Measurements from ENCODE around the gene COL5A1.
"Not testable (repeated sequence)": the region's sequence is repeated elsewhere in the genome, so short reads cannot be mapped to it uniquely, and the experiment has no call there.

Gene COL5A1

DNA sequence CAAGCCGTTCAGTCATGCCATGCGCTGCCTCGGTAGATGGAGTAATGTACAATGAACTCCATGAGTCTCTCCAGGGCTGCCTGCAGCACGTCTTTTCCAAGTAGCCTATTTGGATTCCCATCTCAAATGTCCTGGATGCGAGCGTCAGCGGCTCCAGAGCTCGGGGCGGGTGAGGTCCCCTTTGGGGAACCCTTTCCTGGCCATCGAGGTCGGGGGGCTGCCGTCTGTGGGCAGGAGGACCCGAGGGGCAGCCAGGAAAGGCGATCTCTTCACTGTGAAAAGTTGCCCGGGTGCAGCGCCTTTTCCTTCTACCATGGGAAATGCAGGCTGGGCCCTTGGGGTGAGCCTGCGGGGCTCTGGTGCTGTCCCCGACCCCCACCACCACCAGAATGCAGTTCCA lies 202.1 kb downstream of the COL5A1 start:
- no peak for DNase-seq

DNA sequence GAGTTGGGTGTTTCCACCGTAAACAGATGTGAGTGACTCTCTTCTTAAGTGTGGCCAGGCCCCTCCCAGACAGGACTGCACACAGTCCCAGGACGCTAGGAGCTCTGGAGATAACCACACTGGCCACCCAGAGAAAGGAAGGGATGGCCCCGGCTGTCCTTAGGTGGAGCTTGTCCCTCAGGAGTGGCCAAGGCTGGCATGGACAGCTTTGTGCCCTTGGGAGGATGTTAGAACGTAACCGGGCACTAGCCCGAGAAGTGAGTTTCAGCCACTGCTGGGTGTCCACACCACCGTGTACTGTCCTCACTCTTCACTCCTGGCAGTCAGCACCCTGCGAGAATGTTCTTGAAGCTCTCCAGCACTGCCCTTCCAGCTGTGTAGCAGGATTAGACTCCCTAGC lies 203.2 kb downstream of the COL5A1 start:
- DNase-seq: no peak

DNA sequence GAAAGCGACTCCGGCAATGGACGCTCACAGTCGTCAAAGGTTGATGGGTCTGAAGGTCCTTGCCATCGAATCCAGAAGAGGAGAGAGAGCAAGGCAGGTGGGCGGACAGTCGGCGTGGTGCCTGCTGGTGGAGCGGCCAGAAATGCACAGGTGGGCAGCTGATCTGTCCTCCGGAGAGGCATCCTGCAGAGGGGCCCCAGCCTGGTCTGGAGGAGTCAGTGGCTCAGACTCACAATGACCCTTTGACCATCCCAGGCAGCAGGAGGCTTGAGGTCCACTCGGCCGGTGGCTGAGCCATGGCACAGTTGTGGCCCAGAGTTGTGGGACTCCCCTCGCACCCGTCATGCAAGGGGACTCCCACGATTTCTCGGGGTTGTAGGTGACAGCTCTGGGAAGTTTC lies 204.6 kb downstream of the COL5A1 start:
- no peak for DNase-seq

DNA sequence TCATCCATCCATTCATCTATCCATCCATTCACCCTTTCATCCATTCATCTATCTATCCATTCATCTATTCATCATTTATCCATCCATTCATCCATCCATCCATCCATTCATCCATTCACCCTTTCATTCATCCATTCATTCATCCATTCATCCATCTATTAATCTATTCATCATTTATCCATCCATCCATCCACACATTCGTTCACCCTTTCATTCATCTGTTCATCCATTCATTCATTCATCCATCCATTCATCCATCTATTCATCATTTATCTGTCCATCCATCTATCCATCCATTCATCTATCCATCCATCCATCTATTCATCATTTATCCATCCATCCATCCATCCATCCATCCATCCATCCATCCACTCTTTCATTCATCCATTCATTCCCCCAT lies 205.1 kb downstream of the COL5A1 start:
- DNase-seq: no peak

DNA sequence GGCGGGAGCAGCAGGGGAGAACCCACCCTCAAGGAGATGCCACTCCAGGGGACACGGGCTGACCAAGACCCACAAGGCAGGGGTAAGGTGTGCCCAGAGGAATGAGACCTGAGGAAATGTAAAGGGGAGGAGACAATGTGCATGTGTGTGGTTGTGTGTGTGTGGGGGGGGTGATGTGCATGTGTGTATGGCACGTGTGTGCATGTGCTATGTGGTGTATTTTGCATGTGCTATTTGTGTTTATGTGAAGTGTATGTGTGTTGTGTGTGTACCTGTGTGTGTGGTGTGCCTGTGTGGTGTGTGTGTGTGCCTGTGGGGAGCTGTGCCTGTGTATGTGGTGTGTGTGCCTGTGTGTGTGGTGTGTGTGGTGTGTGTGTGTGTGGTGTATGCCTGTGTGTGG lies 205.5 kb downstream of the COL5A1 start:
- no peak for DNase-seq

DNA sequence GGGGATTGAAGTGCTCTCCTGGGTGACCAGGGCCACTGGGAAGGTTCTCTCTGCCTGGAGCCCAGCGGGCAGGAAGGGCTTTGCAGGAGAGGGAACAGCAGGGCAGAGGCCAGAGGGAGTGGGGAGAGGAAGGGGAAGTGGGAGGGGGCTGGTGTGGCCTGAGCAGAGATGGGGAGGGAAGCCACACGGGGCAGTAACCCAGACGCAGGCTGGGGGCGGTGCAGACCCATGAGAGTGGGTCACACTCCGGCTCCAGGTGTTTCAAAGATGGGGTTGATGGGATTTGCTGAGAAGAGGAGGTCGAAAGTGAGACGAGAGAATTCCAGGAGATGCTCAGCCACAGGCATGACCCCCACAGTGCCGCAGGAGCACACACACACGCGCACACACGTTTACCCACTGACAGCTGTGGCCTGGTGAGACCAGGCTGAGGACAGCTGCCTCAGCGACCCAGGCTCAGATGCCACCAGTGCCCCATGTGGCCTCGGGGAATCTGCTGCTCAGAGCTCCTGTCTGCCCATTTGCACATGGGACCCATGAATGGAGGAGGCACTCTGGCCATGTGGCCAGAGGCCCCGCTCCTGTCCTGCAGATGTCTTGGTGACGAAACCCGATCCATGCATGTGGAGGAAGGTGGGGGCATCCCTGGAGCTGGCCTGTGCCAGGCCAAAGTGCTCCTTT lies 206.3 kb downstream of the COL5A1 start:
- no peak for DNase-seq

DNA sequence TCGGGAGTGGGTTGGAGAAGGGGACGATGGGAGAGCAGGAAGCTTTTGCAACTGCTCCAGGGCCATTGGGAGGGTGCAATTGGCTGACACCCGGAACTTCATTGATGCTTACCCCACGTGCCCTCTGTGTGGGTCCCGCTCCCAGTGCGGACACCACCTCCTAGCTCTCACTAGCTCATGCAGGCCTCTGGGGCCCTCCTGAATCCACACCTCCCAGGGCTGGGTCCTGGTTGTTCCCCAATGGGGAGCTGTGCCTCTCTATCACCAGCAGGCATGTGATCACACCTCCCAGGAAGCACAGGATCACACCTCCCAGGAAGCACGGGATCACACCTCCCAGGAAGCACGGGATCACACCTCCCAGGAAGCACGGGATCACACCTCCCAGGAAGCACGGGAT lies 206.9 kb downstream of the COL5A1 start:
- DNase-seq: no peak

DNA sequence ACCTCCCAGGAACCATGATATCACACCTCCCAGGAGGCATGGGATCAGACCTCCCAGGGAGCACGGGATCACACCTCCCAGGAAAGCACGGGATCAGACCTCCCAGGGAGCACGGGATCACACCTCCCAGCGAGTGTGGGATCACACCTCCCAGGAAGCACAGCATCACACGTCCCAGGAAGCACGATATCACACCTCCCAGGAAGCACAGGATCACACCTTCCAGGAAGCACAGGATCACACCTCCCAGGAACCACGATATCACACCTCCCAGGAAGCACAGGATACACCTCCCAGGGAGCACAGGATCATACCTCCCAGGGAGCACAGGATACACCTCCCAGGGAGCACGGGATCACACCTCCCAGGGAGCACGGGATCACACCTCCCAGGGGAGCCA lies 209.0 kb downstream of the COL5A1 start:
- DNase-seq: no peak

DNA sequence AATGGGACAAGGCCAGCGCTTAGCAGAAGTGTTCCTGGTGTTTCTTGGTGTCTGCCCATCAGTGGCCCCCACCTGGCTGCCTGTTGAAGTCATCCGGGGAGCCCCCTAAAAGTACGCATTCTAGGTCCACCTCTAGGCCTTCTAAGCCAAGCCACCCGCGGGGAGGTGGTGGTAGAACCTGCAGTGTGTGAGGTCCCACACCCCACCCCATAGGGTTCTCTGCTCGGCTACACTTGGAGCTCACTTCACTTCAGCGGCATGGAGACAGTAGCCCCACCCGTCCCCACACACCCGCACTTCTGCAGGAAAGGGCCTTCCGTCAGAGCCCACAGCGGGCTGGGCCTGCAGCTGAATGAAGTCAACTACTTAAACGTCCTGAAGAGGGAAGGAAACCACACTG lies 209.4 kb downstream of the COL5A1 start:
- no peak for DNase-seq

DNA sequence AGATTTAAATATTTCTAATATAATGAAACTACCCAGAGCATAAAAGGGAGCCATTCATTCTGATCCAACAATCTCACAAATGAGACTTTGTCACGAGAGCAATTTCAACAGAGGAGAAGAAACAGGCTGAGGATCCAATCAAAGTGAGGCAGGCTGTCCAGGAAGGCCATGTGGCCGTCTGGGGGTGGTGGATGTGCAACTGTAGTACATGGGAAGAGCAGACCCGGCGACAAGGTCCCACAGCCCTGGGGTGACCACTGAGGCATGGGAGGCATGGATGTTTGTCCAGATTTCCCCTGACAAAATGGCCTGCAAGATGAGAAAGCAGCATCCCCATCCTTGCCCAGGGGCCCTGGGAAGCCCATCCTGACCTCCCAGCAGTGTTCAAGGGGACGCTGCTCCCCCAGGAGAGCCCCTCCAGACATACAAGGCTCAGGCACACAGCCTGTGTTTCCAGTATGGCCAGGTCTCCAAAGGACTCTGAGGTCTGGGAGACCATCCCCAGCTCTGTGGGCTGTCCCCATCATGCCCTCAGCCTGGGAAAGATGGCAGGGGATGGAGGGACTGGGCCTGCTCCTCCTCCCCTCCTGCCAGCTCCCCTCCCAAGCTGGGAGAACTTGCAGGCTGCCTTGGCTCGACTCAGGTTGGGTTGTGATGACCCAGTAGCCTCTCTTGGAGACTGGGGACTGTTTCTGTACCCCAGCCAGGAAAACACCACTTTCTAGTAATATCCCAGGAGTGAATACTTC lies 211.5 kb downstream of the COL5A1 start:
- DNase-seq: no peak

DNA sequence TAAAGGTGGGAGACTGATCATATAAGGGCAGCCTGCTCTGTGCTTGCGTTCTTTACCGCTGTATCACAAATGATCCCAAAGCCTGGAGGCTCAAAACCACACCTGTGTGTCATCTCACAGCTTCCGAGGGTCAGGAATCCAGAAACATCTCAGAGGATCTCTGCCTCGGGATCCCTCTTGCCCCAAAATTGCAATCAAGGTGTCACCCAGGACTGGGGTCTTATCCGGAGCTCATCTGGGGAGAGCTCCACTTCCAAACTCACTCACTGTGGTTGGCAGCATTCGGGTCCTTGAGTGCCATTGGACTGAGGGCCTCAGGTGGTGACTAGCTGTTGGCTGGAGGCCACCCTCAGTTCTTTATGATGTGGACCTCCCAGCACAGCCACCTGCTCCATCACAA lies 212.3 kb downstream of the COL5A1 start:
- DNase-seq: no peak

DNA sequence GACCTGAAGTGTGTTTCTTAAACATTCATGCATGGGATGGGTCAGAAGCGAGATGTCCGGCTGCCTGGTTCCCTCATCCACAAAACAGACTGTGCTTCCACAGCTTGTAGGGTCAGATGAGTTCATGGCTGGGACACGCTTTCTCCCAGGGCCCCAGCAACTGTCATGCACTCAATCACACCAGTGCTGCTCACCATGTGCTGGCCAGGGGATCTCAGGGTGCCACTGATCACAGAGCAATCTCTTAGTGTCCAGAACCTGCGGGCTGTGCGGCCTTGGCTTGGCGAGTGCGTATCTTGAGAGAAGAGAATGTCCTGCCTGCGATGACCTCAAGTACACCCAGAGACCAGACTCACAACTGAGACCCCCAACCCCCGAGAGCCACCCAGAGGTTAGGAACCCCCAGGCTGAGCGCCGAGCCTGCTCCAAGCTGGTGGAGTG lies 213.0 kb downstream of the COL5A1 start:
- no peak for DNase-seq

DNA sequence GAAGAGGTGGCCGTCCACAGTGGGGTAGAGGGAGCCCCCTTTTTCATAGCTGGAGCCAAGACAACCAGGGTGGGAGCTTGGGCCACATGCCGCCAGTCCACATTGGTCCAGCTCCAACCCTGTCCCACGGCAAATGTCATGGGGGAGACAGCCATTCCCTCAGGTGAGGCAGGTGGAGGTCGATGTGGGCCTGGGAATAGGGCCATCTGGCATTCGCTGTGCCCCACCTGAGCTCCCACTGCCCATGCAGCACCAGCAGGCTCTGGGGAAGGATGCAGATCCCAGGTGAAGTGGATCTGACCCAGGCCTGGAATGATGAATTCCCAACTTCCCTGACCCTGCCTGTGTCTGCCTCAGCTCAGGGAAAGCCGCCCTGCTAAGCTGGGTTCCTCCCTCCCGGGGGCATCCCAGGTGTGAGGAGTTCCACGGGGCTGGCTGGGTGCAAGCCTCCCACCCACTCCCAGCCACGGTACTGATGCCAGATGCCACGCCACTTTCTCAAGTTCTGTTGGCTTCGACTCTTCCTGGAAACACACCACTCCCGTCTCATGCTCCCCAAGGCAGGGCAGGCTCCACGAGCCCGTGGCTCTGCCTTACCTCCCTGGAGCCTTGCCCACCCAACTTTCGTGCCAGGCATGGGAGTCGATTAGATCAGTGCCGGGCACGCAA lies 213.8 kb downstream of the COL5A1 start:
- no peak for DNase-seq

DNA sequence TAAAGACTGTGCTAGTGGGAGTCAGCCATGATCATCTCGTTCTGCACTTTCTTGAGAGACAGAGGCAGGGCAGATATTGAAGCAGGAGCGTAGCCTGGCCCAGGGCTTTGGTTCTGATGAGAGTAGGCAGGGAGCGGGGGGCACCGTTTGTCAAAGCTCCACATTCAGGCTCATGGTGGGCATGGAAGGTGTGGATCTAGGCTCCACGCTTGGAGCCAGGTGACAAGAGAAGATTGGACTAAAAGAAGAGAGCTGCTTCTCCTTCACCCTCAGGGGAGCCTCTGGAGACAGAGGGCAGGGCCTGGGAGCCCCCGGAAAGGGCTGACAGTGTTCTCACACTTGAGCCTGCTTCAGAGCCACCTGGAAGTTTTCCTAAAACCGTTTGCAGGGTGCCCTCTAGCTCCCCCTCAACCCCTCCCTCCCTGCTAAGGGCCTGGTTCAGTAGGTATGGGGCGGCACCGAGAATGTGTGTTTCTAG lies 214.3 kb downstream of the COL5A1 start:
- DNase-seq: no peak

DNA sequence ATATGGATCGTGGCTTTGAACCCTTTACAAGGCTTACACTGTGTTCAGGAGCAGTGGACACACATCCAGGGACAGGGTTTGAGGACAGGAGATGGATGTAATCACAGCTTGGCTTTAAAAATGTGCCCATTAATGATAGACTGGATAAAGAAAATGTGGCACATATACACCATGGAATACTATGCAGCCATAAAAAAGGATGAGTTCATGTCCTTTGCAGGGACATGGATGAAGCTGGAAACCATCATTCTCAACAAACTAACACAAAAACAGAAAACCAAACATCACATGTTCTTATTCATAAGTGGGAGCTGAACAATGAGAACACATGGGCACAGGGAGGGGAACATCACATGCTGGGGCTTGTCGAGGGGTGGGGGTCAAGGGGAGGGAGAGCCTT lies 215.8 kb downstream of the COL5A1 start:
- DNase-seq: not testable (repeated sequence)

DNA sequence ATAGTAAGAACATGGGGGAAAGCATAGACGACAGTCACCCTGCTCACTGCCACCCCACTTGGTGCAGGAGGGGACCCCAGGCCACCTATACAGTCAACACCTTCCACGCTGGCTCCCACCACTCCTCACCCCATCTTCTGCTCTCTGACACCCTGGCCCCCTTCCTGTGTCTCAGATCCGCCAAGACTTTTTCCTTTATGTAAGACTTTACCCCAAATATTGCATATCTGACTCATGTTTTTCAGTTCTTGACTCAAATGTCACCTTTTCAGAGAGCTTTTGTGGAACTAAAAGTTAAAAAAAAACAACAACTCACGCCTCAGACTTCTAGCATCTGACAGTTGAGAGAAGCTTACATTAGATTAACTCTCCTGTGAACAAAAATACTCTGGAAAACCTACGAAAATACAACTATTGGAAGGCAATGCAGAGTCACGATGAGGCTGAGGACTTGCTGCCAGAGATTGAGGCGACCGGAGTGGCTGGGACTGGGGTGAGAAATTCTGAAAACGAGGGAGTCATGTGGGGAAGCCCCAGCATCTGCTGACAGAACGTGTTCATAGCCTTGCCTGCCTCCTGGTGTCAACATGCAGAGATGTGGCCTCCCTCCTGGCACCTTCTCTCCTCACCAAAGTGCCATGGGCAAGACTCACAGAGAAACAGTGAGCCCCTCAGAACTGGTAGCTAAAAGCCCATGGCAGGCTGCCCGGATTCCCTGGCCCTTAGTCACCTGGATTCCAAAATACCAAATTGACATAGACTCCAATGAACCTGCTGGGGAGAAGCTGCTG lies 216.6 kb downstream of the COL5A1 start:
- DNase-seq: no peak

DNA sequence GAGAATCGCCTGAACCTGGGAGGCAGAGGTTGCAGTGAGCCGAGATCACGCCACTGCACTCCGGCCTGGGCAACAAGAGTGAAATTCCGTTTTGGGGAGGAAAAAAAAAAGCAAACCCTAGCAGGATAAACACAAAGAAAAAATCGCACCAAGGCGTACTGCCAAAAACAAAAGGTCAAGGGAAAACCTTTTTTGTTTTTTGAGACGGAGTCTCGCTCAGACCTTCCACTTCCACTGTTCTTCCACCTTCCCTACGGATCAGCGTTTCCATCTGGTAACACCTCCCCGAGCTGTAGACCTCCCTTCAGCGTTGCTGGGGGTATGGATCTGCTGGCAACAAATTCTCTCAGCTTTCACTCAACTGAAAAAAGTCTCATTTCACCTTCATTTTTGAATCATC lies 218.9 kb downstream of the COL5A1 start:
- DNase-seq: no peak

DNA sequence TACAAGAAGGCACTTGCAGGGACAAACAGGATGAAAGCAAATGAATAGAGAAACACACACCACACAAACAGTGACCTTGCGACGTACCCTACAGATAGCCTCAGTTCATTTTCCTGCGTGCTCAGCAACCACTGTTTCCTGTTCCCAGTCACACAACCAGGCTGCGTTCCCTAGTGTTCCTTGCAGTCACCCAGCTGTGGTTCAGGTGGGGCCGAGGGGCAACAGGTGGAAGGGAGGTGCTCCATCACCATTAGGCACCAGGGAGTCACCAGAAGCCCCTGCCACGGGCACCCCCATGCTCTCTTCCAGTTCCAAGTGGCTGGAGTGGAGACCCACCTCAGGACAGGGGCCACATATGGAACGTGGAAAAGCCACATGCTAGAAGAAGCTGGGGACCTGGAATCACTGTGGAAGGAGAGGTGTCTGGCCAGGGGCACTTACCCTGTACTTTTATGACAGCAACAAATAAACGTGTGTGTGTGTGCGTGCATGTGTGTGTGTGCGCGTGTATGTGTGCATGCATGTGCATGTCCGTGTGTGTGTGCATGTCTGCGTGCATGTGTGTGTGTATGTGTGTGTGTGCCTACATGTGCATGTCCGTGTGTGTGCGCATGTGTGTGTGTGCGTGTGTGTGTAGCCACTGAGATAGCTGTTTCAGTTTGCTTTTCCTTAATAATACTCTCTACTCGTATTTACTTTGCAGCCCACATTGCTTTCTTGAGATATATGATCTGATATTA lies 220.2 kb downstream of the COL5A1 start:
- no peak for DNase-seq

DNA sequence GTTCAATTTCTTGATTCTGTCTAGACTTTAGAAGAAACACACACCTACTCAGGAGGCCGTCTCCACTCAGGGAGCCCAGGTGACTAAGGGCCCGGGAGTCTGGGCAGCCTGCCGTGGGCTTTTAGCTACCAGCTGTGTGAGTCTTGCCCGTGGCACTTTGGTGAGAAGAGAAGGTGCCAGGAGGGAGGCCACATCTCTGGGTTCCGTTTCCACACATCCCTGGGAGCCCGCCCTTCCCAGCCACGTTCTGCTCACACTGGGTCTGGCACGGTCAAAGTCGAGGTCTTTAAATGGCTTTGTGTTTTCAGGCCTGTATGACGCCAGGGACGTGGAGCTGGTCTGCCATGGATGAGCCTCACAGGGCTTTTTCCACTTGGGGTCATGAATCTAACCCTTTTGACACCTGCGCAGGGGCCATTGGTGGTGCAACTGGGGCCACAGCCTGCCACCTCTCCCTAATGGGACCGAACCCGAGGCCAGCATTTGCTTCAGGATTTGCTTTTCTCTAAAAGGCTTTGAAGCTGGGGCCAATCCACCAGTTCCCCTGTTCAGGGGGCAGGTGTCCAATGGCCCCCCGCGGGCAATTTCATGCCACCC lies 221.8 kb downstream of the COL5A1 start:
- DNase-seq: no peak

DNA sequence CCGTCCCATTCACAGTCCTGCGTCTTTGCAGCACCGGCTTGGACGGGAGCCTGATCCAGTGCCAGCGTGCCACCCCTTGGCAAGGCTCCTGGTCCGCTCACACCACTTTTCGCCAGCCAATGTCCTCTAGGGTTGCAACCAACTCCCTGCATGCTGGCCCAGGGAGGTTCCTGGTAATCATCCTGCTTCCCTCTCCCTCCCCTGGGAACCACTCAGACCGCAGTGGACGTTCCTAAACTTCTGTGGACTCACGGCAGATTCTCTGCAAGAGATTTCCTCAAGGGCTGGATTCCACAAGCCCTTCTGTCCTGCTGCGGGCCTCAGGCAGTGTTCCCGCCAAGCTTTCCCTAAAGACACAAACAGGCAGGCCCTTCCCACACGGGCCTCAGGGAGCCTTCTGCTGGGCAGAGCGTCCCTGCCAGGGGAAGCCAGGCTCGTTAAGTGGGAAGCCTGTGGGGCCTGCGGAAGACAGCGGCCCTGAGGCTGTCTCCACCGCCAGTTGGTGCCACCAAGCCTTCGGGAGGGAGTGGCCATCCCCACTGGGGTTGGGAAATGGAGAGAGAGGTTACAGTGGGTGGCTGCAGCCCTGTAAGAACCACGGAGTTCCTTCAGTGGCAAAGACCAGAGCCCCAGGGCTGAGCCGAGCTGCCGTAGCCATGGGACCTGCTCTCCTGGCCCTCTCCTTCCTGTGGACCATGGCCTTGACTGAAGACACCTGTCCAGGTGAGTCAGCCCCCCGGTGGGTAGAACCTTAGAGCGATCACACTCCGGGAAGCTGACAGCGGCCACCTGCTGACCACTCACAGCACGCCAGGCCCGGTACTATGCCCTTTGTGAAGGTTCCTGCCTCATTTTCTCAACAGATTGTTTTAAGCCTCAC lies 222.6 kb downstream of the COL5A1 start:
- DNase-seq: no peak

DNA sequence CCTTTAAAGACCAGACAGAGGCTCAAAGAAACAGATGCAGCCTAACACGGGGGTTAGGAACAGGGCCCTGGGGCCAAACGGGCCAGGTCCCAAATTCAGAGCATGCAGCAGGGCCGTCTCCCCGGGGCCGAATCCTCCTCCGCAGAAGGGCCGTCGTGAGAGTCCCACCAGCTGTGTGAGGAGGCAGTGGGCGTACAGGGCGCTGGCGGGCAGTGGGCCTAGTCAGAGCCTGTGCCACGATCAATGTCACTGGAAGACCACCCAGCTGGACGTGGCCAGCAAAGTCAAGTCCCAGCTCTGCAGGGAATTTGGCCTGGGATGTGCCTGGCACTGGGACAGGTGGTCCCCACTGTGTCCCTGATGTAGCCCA lies 223.2 kb downstream of the COL5A1 start:
- no peak for DNase-seq
